Stimulated activated CD8-positive, alpha-beta memory T cell treated with anti-CD3 and anti-CD28 coated beads, Interleukin-12 subunit alpha, Interleukin-12 subunit beta, amount 100 ng/mL, for 1 hour (primary cell): ENCODE data around the gene SUPT4H1.
A peak's percentile ranks its signal among the peaks of the same experiment; 100 is the strongest.
"Not testable (repeated sequence)": the region's sequence is repeated elsewhere in the genome, so short reads cannot be mapped to it uniquely, and the experiment has no call there.

Source experiments
- DNase-seq: peaks from one replicate; pipeline ENCODE4 v3.0.0-alpha.2; 2020; ENCODE audit warnings: low read depth

SUPT4H1 gene

GRCh38 chr17:58351831-58352595 lies at the start of gene SUPT4H1:
SUPT4H1 (minus strand) TSS chr17:58352201; CDS start chr17:58352135, 66 bp downstream.
- DNase-seq: peak; percentile 82

DNA sequence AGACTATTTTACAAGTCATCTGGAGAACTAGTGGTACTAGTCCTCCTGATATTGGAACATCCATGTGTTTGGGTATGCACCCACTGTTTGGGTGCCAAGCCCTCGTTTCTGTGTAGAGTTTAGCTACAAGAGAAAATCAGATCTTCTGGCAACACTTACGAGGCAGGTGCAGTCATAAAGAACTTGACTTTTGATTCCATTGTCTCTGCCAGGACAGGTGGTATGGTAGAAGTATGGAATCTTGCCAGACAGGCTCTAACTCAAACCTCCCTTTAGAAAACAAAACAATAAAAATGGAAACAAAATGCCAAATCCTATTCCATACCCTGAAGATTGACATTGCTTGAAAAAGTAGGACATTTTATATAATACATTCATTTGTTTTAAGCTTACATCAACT lies 49.3 kb upstream of the SUPT4H1 start:
- no peak for DNase-seq

DNA sequence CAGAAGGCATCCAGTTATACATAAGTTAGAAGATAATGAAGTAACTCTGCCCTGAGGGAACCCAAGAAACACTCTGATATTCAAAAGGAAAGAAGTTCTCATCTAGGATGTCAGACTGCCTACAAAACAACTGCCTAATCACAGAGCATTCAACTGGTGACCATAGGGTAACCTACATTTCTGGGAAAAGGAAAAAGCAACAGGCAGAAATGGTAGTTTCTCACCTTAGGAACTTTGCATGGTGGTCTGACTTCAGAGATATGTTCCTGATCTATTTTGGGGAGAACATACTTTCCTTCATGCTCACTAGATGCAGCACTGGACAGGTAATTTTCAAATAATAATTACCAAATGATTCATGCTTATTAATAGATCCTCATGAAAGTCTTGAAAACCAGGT lies 48.8 kb upstream of the SUPT4H1 start:
- DNase-seq: no peak

DNA sequence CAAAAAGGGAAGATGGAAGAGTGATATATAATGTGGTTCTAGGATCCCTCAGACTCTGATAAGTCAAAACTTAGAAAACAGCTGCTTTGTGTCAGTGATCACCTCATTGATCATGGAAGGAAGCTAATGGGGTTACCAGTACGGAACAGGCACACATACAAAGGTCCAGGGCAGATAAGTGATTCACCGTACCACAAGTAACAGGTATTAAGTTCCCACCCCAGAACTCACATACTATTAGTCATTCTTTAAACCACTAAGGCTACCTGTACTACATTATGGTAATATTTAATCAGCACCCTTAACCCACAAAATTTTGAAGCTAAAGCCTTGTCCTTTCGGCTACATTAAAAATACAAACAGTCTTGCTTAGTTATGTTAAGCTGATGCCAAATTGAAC lies 48.0 kb upstream of the SUPT4H1 start:
- DNase-seq: no peak

DNA sequence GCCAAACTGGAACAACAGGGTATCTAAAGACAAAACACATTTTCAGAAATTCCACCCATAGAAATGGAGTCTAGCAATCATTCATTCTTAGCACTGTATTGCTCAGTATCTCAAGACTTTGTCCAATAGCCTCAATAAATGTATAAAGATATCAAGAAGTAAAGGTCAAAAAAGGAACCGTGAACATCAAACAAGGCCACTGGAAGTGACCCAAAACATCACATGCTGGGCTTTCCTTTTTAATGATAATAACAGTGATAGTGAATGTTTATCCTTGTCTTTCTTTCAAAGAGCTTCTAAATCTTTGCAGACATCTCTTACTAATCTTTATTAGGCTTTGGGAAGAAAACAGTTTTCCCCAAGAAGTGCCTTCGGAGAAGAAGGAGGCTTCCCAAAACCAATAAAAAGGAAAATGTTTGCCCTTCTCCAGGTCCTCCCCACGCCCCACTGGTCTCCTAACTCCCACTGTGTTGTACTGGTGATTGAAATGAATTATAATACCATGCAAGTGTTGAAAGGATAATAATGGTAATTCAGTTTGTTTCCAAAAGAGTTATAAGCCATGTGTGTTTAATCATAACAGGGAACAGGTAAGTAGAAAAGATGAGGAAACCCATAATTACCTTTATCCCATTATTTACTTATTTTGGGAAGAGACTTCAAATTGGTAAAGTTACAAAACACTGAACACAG lies 46.7 kb upstream of the SUPT4H1 start:
- no peak for DNase-seq

- DNase-seq: not testable (repeated sequence)
Observed at GRCh38 chr17:58397421-58397820, 45.4 kb upstream of the SUPT4H1 start.

DNA sequence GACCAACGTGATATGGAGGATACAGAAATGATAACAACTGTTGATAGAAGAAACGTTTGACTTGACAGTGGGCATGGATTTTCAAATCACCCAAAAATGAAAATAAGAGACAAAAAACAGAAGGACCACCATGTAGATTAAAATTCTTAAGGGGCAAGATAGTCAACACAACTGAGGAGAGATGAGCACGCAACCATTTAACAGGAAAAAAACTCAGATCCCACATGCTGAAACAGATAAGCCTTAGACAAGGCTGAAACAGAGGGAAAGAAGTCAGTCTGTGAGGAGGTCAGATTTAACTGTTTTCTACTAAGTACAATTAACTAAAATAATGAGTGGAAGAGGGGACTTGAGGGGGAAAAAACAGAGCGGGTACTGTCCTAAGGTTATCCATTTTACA lies 44.2 kb upstream of the SUPT4H1 start:
- DNase-seq: no peak

DNA sequence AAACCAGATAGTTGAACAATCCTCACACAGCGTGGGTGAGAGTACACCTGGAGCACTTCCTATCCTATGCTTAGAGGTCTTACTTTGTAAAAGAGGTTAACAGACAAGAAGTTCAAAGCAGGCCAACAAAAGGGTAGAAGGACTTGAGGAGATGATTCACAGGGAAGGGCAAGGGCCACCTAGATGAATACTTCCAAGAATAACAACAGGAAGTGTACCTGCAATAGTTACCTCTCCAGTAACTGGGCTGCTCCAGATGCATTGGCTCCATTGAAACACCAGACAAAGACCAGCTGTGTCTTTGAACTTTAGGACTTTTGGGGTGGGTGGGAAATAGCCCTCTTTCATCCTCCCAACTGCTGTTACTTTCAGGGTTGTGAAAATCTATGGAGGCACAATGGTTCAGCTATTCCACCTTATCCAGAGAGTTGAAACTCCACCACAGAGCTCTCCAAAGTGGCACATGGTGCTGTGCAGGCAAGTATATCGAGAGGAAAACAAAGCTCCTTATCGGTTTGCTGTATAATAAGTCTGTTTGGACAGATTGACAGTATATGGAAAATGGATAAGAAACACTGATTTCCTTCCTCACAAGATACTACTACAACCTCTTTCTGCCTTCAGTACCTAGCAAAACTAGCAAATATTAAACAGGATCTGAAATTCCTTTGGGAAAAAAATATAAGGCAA lies 42.7 kb upstream of the SUPT4H1 start:
- DNase-seq: no peak

DNA sequence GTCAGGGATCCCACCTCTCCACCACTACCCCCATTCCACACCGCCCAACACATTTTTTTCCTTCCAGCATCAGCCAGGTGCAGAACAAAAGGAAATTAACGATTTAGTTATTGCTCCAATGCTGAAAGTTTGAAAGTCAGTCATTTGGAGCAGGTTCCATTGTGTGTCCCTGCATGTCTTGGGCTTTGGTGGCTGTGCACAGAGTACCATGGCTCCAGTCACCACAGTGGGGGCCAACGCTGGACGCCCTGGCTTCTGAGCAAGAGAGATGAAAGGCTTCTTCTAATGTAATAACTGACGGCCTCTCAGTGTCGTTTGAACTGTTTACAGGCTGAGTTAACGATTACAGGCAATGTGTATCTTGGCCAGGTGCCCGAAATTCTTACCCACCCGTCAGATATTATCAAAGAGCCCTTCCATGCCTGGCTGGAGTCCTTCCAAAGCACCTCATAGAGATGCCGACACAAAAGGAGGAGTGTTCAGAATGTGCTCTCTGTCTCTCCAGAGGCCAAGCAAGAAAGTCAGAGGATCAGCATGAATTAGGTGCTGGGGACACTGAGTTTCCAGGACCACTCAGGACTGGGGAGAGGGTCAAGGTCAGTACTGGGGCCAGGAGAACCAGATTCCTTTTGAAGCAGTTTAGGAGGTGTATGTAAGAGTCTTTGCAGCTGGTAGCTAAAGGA lies 39.4 kb upstream of the SUPT4H1 start:
- DNase-seq: no peak

- no peak for DNase-seq
Observed at GRCh38 chr17:58390884-58391283, 38.9 kb upstream of the SUPT4H1 start.

DNA sequence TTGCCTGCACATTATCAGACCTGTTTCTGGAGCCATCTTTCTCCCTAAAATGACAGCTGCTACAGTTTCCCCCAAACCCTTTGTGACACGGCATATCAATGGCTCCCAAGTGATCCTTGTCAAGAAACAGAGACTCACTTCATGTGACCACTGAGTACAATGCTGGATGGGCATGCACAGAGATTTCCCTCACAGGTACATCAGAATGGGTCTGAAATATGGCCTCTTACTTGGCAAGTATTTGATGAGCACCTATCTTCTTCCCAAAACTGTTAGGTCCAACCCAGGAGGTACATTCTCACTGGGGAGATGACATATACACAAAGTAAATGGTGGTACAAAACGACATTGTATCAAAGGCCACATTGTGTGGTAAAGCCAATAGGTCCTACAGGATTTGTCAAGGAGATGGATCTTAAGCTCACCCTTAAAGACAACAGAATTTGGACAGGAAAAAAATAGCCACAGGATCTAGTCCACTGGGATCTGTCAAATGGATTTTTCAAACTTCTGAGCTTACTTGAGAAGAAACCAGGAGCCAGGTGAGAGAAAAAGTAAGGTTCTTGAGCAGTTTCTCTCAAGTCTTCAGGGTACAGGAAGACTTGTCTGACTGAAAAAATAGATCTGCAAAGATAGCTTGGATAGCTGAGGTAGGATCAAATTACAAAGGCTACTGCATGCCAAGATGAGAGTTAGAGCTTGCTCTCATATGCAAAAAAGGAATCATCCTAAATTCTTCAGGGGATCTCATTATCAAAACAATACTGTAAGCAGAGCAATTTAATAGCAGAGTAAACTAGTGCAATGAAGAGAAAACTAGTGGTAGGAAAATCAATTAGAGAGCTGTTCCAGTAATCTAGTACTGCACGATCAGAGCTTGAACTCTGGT lies 36.5 kb upstream of the SUPT4H1 start:
- no peak for DNase-seq

GRCh38 chr17:58387834-58388233 lies 35.8 kb upstream of the SUPT4H1 start:
- no peak for DNase-seq

DNA sequence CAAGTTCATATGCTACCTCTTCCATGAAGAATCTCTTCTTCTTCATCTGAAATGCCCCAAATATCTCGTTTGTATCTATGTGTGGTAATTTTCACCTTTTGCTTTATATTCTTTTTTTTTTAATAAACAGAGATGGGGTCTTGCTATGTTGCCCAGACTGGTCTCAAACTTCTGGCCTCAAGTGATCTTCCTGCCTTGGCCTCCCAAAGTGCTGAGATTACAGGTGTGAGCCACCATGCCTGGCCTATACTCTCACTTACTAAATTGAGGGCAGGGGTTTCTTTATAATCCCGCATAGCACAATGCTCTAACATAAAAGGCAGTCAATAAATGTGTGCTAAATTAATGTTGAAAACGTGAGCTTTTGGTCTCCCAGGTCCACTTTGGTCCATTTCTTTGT lies 34.7 kb upstream of the SUPT4H1 start:
- DNase-seq: no peak

- DNase-seq: no peak
Observed at GRCh38 chr17:58385359-58385899, 33.4 kb upstream of the SUPT4H1 start.

DNA sequence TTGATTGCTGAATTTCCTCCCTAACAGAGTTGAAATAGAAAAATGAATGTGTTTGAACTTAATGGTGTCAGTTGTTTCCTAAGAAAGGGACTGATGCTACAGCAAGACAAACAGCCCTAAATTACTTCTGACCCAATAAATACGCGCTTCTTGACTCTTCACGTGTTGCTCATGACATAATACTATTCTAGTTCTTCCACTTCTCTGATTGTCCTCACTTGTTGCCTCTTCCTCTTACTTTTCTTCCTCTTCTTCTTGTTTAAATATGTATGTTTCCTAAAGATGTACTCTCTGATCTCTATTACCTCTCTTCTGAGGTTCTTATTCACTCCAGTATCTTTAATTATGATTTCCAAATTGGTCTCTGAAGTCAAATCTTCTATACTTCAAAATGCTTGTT lies 32.9 kb upstream of the SUPT4H1 start:
- DNase-seq: no peak

- no peak for DNase-seq
Observed at GRCh38 chr17:58383892-58384462, 32.0 kb upstream of the SUPT4H1 start.

DNA sequence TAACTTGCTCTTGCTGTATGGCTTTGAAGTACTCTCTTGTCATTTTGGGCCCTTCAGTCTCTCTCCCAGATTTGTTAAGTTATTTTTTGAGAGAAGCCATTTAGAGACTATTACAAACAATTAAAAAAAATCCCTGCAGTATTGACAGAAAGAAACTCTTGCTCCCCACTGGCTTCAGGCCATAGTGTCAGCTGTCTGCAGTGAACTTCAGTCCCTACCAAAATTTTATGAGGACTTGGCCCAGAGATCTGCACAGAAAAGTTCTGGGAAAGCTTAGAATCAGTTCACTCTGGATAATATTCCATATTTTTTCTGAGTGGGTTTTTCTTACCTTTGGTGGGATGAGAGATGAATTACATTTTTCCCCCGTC lies 30.9 kb upstream of the SUPT4H1 start:
- no peak for DNase-seq

DNA sequence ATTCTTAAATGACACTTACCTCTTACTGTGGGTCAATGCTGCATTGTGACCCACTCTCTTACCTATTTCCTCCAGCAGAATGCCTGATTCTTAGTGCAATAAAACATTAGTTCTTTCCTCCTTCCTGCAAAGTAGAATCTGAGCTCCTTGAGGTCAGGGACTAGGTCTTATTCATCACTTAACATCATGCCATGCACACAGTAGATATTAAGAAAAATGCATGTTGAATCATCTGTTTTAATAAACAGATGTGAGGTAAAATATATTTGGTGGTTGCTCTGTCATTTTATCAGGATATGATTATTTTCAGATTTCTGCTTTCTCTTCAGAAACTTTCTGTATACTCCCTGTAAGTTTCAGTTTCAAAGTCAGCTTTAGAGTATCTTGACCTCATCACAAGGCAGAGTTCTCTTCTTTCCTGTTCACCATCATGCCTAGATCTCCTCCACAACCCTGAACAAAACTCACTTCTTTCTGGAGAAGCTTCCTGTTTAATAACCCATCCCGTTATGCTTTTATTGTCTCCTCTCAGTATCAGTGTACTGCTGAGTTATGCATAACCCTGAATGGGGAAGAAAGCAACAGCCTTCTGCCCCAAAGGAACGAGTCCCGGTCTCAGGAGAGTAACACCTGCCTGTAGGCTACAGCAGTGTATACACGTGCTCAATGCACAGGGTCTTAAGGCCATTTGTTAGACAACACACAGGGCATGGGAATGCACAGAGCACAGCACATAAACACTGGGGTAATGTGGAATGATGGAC lies 30.3 kb upstream of the SUPT4H1 start:
- DNase-seq: no peak

DNA sequence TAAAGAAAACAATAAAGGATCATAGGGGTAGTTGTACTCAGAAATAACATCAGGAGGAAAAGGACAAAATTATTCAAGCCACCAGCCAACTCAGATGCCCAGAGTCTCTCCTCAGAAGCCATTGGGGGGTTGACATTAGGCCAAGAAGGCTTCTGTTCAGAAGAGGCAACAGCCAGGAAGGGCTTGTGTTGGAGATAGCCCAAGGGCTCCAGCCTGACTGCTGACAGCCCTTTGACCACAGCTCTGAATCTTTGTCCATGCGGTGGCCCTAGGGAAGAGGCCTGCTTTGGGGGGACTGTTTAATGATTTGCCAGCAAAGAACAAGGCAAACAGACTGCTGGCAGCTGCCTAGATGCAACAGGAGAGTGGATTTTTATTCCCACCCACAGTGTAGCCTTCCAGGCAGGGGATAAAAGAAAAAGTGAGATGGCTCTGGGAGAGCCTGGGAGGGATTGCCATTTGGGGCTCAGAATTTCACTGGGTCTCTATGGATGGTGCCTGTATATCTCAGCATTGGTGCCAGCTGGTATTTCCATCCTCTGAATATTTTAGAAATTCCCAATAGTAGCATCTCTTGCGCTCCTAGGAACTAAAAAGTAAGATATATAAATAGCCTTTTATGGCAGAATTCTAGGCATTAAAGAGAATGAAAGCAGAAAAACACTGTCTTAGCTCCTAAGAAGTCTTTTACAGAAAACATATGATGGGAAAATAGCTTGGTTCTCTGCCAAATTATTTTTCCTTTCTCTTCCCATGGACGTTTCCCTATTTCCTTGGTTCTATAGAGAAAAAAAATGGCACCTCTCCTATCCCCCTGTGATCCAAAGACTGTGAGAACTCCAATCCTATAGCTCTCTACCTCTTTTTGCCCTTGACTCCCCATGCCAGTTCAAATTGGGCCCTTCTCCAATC lies 29.4 kb upstream of the SUPT4H1 start:
- no peak for DNase-seq
